CD14-positive monocyte (primary cell): ENCODE measurements around the gene ARHGEF11. TPM values are rescaled to one million over a fixed set of nuclear protein-coding genes. Genes with fewer than 3 reads are reported as not detected.

ENCODE experiments used
- DNase-seq, 3 donors: peaks; one replicate each; pipeline ENCODE4 v3.0.0-alpha.2; 2011 to 2022
- H2AFZ ChIP-seq: 2 replicates; pipeline ENCODE4 v1.6.0; 2012; ENCODE audit warnings: mild to moderate bottlenecking, low read depth, low read length, inconsistent platforms; ENCODE audit not compliant: insufficient read depth, poor library complexity, severe bottlenecking
- H3K27ac ChIP-seq, 2 donors: 1 replicate in 1 of 2; 2 replicates in 1 of 2; pipeline ENCODE4 v1.5.1; 2012 to 2013; ENCODE audit warnings: low read length in 2 of 2, control low read depth in 1 of 2, inconsistent platforms in 1 of 2, low read depth in 1 of 2, mild to moderate bottlenecking in 1 of 2
- H3K27me3 ChIP-seq, 2 donors: one replicate each; pipeline versions ENCODE4 v1.6.0 to v1.6.1; 2011 to 2013; ENCODE audit warnings: low read length in 2 of 2; ENCODE audit not compliant: control insufficient read depth in 2 of 2, insufficient read depth in 2 of 2
- H3K36me3 ChIP-seq, 2 donors: replicated peaks in 1 of 2; 1 replicate in 1 of 2; 2 replicates in 1 of 2; pipeline versions ENCODE4 v1.5.1 to v1.6.1; 2012 to 2013; ENCODE audit warnings: low read length in 2 of 2, control low read depth in 1 of 2, inconsistent platforms in 1 of 2, mild to moderate bottlenecking in 1 of 2; ENCODE audit not compliant: insufficient read depth in 2 of 2, control insufficient read depth in 1 of 2
- H3K4me1 ChIP-seq, 2 donors: 1 replicate in 1 of 2; 2 replicates in 1 of 2; pipeline versions ENCODE4 v1.5.1 to v1.6.1; 2012 to 2013; ENCODE audit warnings: low read length in 2 of 2, control low read depth in 1 of 2, inconsistent platforms in 1 of 2, mild to moderate bottlenecking in 1 of 2, moderate library complexity in 1 of 2; ENCODE audit not compliant: insufficient read depth in 2 of 2, control insufficient read depth in 1 of 2
- H3K4me2 ChIP-seq: replicated peaks from 2 replicates; pipeline ENCODE3; 2012; ENCODE audit warnings: low read length, moderate library complexity, mild to moderate bottlenecking; ENCODE audit not compliant: poor library complexity, severe bottlenecking; ENCODE audit errors: extremely low read depth
- H3K4me3 ChIP-seq, 3 experiments: fragments of 200-600 bp in 1 of 3; sonication (generic) in 1 of 3; replicated peaks in 1 of 3; 1 replicate in 2 of 3; 2 replicates in 1 of 3; pipeline ENCODE4 v1.5.1; 2011 to 2013; ENCODE audit warnings: low read length in 3 of 3, mild to moderate bottlenecking in 3 of 3, control low read depth in 2 of 3, low read depth in 2 of 3, inconsistent platforms in 1 of 3, moderate library complexity in 1 of 3
- H3K79me2 ChIP-seq: 2 replicates; pipeline ENCODE4 v1.6.0; 2012; ENCODE audit warnings: mild to moderate bottlenecking, control low read depth, inconsistent platforms, low read length, moderate library complexity; ENCODE audit not compliant: insufficient read depth
- H3K9ac ChIP-seq: 2 replicates; pipeline ENCODE4 v1.6.0; 2017; ENCODE audit warnings: low read length, mild to moderate bottlenecking; ENCODE audit not compliant: insufficient read depth, poor library complexity, severe bottlenecking
- H3K9me3 ChIP-seq, 2 donors: replicated peaks in 1 of 2; 1 replicate in 1 of 2; 2 replicates in 1 of 2; pipeline versions ENCODE4 v1.5.1 to v1.6.1; 2012 to 2013; ENCODE audit warnings: low read length in 2 of 2, control low read depth in 1 of 2; ENCODE audit not compliant: control insufficient read depth in 1 of 2, insufficient read depth in 1 of 2
- H4K20me1 ChIP-seq: 2 replicates; pipeline ENCODE4 v1.6.0; 2012; ENCODE audit warnings: mild to moderate bottlenecking, low read length, control low read depth, moderate library complexity; ENCODE audit not compliant: insufficient read depth
- H3K27ac Mint-ChIP-seq, 7 donors: one replicate each; pipeline ENCODE4 v1.8.0; 2020; ENCODE audit warnings: mild to moderate bottlenecking in 7 of 7, mixed read lengths in 7 of 7, moderate library complexity in 6 of 7, inconsistent platforms in 2 of 7
- H3K27me3 Mint-ChIP-seq, 3 donors: one replicate each; pipeline ENCODE4 v1.8.0; 2021 to 2022; ENCODE audit warnings: low read depth in 3 of 3, mild to moderate bottlenecking in 3 of 3, mixed read lengths in 3 of 3, moderate library complexity in 3 of 3, inconsistent platforms in 1 of 3
- H3K36me3 Mint-ChIP-seq, 2 donors: one replicate each; pipeline ENCODE4 v1.8.0; 2020; ENCODE audit warnings: mixed read lengths in 2 of 2, inconsistent platforms in 1 of 2, mild to moderate bottlenecking in 1 of 2
- H3K4me1 Mint-ChIP-seq: one replicate; pipeline ENCODE4 v1.8.0; 2020; ENCODE audit warnings: mild to moderate bottlenecking, mixed read lengths
- H3K4me3 Mint-ChIP-seq, 2 donors: one replicate each; pipeline ENCODE4 v1.8.0; 2020; ENCODE audit warnings: mild to moderate bottlenecking in 2 of 2, mixed read lengths in 2 of 2, moderate library complexity in 1 of 2
- H3K9me3 Mint-ChIP-seq, 7 donors: one replicate each; pipeline ENCODE4 v1.8.0; 2020 to 2022; ENCODE audit warnings: mixed read lengths in 7 of 7, mild to moderate bottlenecking in 6 of 7, moderate library complexity in 6 of 7, inconsistent platforms in 2 of 7
- CTCF ChIP-seq: fragments of 200-600 bp; IDR thresholded peaks from one replicate; pipeline ENCODE4 v1.8.0; 2022; ENCODE audit warnings: antibody characterized with exemption, mild to moderate bottlenecking
- WGBS: methylation state at CpG from one replicate; pipeline ENCODE4 v1.1.5; 2013; ENCODE audit warnings: missing lambda C conversion rate; ENCODE audit not compliant: insufficient coverage; 5-methylcytosine and 5-hydroxymethylcytosine counted together
- intact Hi-C, 2 donors: fragments of 100-400 bp; cut with micrococcal nuclease; formaldehyde crosslinking; loops; one replicate each; pipeline versions ENCODE4 v1.15.0 to v1.15.1; 2023
- polyA plus RNA-seq, 3 donors: library from polyadenylated mRNA; depleted of rRNA in 1 of 3; unstranded in 2 of 3; stranded (reverse) in 1 of 3; fragments of 300-500 nt in 2 of 3; fragments of >200 nt in 1 of 3; fragmentation: Illumina TruSeq in 2 of 3; gene quantifications; 1 replicate in 2 of 3; 2 replicates in 1 of 3; pipeline ENCODE4 v1.2.3, GENCODE V29; 2012 to 2021

The ARHGEF11 gene
- polyA plus RNA-seq, 3 donors: 17.0 to 78.5 (median 17.7) TPM

GRCh38 chr1:157092831-157093230 is 47.3 kb upstream of the ARHGEF11 start:
- peak overlapping the region in 3 of 7 donors; percentile 9 to 33 (median 28) for H3K27ac Mint-ChIP-seq
- no peak overlapping the region for H3K4me3 Mint-ChIP-seq
- no peaks in the 10 kb centered on the region for H3K36me3 Mint-ChIP-seq
- no peaks in the 10 kb centered on the region for H3K36me3 ChIP-seq
- peaks cover 2 to 13% (median 5%) of the 10 kb centered on the region in 3 donors for H3K27me3 Mint-ChIP-seq
- H3K9me3 Mint-ChIP-seq: peaks cover 0 to 2% (median 0%) of the 10 kb centered on the region in 7 donors
- H3K4me1 ChIP-seq: no peaks in the 10 kb centered on the region
- DNase-seq: no peak
- no peaks in the 10 kb centered on the region for H3K9me3 ChIP-seq
- no peaks in the 10 kb centered on the region for H3K79me2 ChIP-seq
- no peak overlapping the region for H3K27ac ChIP-seq
- no peak overlapping the region for H3K9ac ChIP-seq
- intact Hi-C loops: loop anchor here in 1 of 2 donors (2.0 kb wide), 1 partner anchor 14 kb away; no protein-coding TSS in a partner anchor
- H2AFZ ChIP-seq: no peak overlapping the region
- no peak overlapping the region for H3K4me2 ChIP-seq
- no peak overlapping the region for H3K4me3 ChIP-seq
- H4K20me1 ChIP-seq: no peaks in the 10 kb centered on the region
- 94% methylated on average over 7 of the region's 8 CpGs for WGBS
- H3K27me3 ChIP-seq: no peaks in the 10 kb centered on the region
- TF ChIP-seq CTCF: no peak
- H3K4me1 Mint-ChIP-seq: no peaks in the 10 kb centered on the region

DNA sequence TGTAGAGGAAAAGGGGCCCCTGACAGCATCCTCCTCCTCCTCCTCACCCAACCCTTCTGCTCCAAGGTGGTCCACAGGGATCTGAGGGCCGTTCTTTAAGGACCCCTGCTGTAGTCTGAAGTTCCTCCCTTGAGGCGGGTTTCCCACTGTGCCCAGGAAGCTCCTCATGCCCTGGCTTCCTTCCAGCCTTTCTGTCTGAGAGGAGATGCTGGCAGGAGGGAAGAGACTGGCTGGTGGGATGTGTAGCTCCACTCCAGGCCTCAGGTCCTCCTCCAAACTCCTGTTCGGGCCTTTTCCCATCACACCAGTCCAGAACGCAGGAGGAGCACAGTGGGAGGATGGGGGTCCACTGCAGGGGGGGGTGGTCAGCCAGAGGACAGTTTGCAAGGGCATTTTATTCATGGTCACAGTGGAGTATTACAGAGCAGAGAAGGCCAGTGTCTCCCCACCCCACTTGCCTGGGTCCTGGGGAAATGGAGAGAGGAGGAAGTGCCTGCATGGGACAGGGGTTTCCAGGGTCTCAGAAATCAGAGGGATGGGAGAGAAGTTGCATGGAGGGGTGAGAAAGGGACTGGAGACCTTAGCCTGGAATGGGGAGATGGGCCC is 46.2 kb upstream of the ARHGEF11 start:
- WGBS: no CpG with 5 or more reads among the region's 4 CpGs
- no peak overlapping the region for H3K27ac Mint-ChIP-seq
- H3K4me3 ChIP-seq: no peak overlapping the region
- no peaks in the 10 kb centered on the region for H3K79me2 ChIP-seq
- H3K36me3 Mint-ChIP-seq: no peaks in the 10 kb centered on the region
- H3K9me3 ChIP-seq: no peaks in the 10 kb centered on the region
- TF ChIP-seq CTCF: no peak
- intact Hi-C loops: loop anchor here in 1 of 2 donors (2.0 kb wide), 1 partner anchor 15 kb away; no protein-coding TSS in a partner anchor
- H3K4me1 ChIP-seq: no peaks in the 10 kb centered on the region
- no peak overlapping the region for H3K27ac ChIP-seq
- no peak overlapping the region for H3K4me3 Mint-ChIP-seq
- no peak overlapping the region for H3K4me2 ChIP-seq
- H3K4me1 Mint-ChIP-seq: no peaks in the 10 kb centered on the region
- no peaks in the 10 kb centered on the region for H3K27me3 ChIP-seq
- no peak overlapping the region for H3K9ac ChIP-seq
- H3K36me3 ChIP-seq: no peaks in the 10 kb centered on the region
- no peak overlapping the region for H2AFZ ChIP-seq
- H3K27me3 Mint-ChIP-seq: peaks cover 2 to 13% (median 3%) of the 10 kb centered on the region in 3 donors
- DNase-seq: no peak
- H4K20me1 ChIP-seq: no peaks in the 10 kb centered on the region
- peaks cover 0 to 2% (median 0%) of the 10 kb centered on the region in 7 donors for H3K9me3 Mint-ChIP-seq
